Measurements from ENCODE around the gene EPHB1. TPM values are rescaled to one million over a fixed set of nuclear protein-coding genes. Genes with fewer than 3 reads are reported as not detected.
A peak's percentile ranks its signal among the peaks of the same experiment; 100 is the strongest.

EPHB1 gene
- total RNA-seq, 4 donors from 2014 or later = 1.00 to 8.9 (median 4.5) TPM

DNA sequence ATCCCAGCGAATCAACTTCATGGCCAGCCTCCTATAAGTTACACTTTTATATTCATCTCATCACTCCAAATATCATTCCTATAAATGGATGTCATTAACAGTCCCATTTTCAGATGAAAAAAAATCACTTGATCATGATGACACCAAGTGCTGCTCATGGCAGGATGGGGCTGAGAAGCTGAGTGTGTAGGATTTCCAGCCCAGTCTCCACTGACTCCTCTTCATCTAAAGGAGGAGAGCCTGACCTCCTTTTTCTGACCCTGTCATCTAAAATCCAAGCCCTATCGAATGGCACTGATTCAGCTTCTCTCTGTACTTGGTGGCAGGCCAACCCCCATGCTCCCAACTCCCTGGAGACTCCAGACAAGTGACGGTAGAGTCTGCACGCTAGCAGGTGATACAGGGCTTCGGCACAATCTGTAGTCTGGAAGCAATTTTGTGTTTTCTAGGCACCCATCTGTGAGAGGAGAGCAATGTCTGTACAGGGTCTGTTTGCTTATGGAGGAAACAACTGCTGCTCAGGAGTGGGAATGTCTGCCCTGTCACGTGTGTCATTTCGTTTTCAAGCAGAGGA, 103.2 kb downstream of the EPHB1 start:
- in situ Hi-C loops (cut with MboI; ENCODE audit: low sequenced_read_pairs in 4 of 4) = no loop called here

GRCh38 chr3:134899786-134900185, 104.7 kb downstream of the EPHB1 start:
- no peaks in the 10 kb centered on the region for H3K27me3 ChIP-seq
- in situ Hi-C loops (cut with MboI; ENCODE audit: low sequenced_read_pairs in 4 of 4) = no loop called here

More for the DNA sequence above, 103.2 kb downstream of the EPHB1 start:
- H3K27ac ChIP-seq = no peak overlapping the region
- H3K4me1 ChIP-seq = no peaks in the 10 kb centered on the region
- TF ChIP-seq, protein P1, sequence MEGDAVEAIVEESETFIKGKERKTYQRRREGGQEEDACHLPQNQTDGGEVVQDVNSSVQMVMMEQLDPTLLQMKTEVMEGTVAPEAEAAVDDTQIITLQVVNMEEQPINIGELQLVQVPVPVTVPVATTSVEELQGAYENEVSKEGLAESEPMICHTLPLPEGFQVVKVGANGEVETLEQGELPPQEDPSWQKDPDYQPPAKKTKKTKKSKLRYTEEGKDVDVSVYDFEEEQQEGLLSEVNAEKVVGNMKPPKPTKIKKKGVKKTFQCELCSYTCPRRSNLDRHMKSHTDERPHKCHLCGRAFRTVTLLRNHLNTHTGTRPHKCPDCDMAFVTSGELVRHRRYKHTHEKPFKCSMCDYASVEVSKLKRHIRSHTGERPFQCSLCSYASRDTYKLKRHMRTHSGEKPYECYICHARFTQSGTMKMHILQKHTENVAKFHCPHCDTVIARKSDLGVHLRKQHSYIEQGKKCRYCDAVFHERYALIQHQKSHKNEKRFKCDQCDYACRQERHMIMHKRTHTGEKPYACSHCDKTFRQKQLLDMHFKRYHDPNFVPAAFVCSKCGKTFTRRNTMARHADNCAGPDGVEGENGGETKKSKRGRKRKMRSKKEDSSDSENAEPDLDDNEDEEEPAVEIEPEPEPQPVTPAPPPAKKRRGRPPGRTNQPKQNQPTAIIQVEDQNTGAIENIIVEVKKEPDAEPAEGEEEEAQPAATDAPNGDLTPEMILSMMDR (IDR thresholded peaks at IDR 0.05 in 4 of 5, conservative IDR thresholded peaks at IDR 0.05 in 1 of 5) = no peak
- TF ChIP-seq POLR2A (IDR thresholded peaks at IDR 0.05) = no peak
- no peak overlapping the region for H3K4me3 ChIP-seq
- ATAC-seq (peak; percentile 46 to 73), DNase-seq (peak in 1 of 2 donors; percentile 42)
- intact Hi-C loops (cut with DNase I; ENCODE audit: low total_unique reads) = loop anchor here (10.0 kb wide), 1 partner anchor 103 kb away; the partner anchor contains the start of gene EPHB1
- no peaks in the 10 kb centered on the region for H3K27me3 ChIP-seq
- no peaks in the 10 kb centered on the region for H3K9me3 ChIP-seq
- H3K36me3 ChIP-seq = no peaks in the 10 kb centered on the region

GRCh38 chr3:134900482-134900881, 105.4 kb downstream of the EPHB1 start:
- in situ Hi-C loops (cut with MboI; ENCODE audit: low sequenced_read_pairs in 4 of 4) (no loop called here), intact Hi-C loops (cut with DNase I; ENCODE audit: low total_unique reads) (no loop called here)
- Histone ChIP-seq H3K36me3 (no peaks in the 10 kb centered on the region), H3K4me1 (peaks cover 7 to 12% of the 10 kb centered on the region in 2 donors), H3K9me3 (no peaks in the 10 kb centered on the region), H3K27ac (no peak overlapping the region), H3K27me3 (no peaks in the 10 kb centered on the region), H3K4me3 (no peak overlapping the region)
- TF ChIP-seq, protein P1 (IDR thresholded peaks at IDR 0.05 in 4 of 5, conservative IDR thresholded peaks at IDR 0.05 in 1 of 5) = no peak
- TF ChIP-seq POLR2A (IDR thresholded peaks at IDR 0.05) = no peak
- DNase-seq (no peak), ATAC-seq (no peak)

More at GRCh38 chr3:134899786-134900185, 104.7 kb downstream of the EPHB1 start:
- ATAC-seq (no peak), DNase-seq (no peak)
- intact Hi-C loops (cut with DNase I; ENCODE audit: low total_unique reads) = loop anchor here (10.0 kb wide), 1 partner anchor 105 kb away; the partner anchor contains the start of gene EPHB1
- Histone ChIP-seq H3K36me3 (no peaks in the 10 kb centered on the region), H3K9me3 (no peaks in the 10 kb centered on the region), H3K4me1 (peaks cover 6 to 7% of the 10 kb centered on the region in 2 donors), H3K4me3 (no peak overlapping the region), H3K27ac (no peak overlapping the region)
- TF ChIP-seq, protein P1 (IDR thresholded peaks at IDR 0.05 in 4 of 5, conservative IDR thresholded peaks at IDR 0.05 in 1 of 5) = no peak
- TF ChIP-seq POLR2A (IDR thresholded peaks at IDR 0.05) = no peak

- TF ChIP-seq POLR2A (IDR thresholded peaks at IDR 0.05) = no peak
- TF ChIP-seq, protein P1 (IDR thresholded peaks at IDR 0.05 in 4 of 5, conservative IDR thresholded peaks at IDR 0.05 in 1 of 5) = no peak
- Histone ChIP-seq H3K27ac (no peak overlapping the region), H3K4me3 (no peak overlapping the region), H3K4me1 (peaks cover 7 to 12% of the 10 kb centered on the region in 2 donors), H3K9me3 (no peaks in the 10 kb centered on the region), H3K27me3 (no peaks in the 10 kb centered on the region), H3K36me3 (no peaks in the 10 kb centered on the region)
- intact Hi-C loops (cut with DNase I; ENCODE audit: low total_unique reads) (no loop called here), in situ Hi-C loops (cut with MboI; ENCODE audit: low sequenced_read_pairs in 4 of 4) (no loop called here)
- DNase-seq (no peak), ATAC-seq (no peak)
Observed at GRCh38 chr3:134901461-134901860, 106.4 kb downstream of the EPHB1 start.
